HG02981 (cell line): ENCODE data around the gene SWT1.
"Not testable (repeated sequence)": the region's sequence is repeated elsewhere in the genome, so short reads cannot be mapped to it uniquely, and the experiment has no call there.

Experiments used
- ATAC-seq: cut with Tn5 transposase; IDR thresholded peaks from one replicate; pipeline ENCODE4 v1.9.1; 2021; ENCODE audit warnings: mild to moderate bottlenecking, moderate library complexity; ENCODE audit not compliant: unreplicated experiment

The SWT1 gene

GRCh38 chr1:185244015-185244747, 87.2 kb downstream of the SWT1 start:
- ATAC-seq = no peak

- ATAC-seq = no peak
These were observed 88.5 kb downstream of the SWT1 start for GRCh38 chr1:185245466-185245865.

GRCh38 chr1:185249563-185249962, 92.6 kb downstream of the SWT1 start:
- no peak for ATAC-seq

GRCh38 chr1:185250063-185250462, 93.1 kb downstream of the SWT1 start:
- ATAC-seq = no peak

GRCh38 chr1:185251928-185252327, 95.0 kb downstream of the SWT1 start:
- ATAC-seq = not testable (repeated sequence)

GRCh38 chr1:185252404-185252803, 95.4 kb downstream of the SWT1 start:
- not testable (repeated sequence) for ATAC-seq

GRCh38 chr1:185255595-185255994, 98.6 kb downstream of the SWT1 start:
- not testable (repeated sequence) for ATAC-seq

- ATAC-seq = not testable (repeated sequence)
These were observed 100.4 kb downstream of the SWT1 start for GRCh38 chr1:185257116-185257949.

GRCh38 chr1:185257950-185258208, 100.9 kb downstream of the SWT1 start:
- ATAC-seq = no peak

GRCh38 chr1:185258676-185259075, 101.7 kb downstream of the SWT1 start:
- no peak for ATAC-seq

- ATAC-seq = no peak
These were observed 103.6 kb downstream of the SWT1 start for GRCh38 chr1:185260611-185261010.

GRCh38 chr1:185262151-185262550, 105.2 kb downstream of the SWT1 start:
- no peak for ATAC-seq

- ATAC-seq = no peak
These were observed 106.3 kb downstream of the SWT1 start for GRCh38 chr1:185263292-185263691.

GRCh38 chr1:185263780-185264179, 106.8 kb downstream of the SWT1 start:
- no peak for ATAC-seq

- ATAC-seq = no peak
These were observed 108.3 kb downstream of the SWT1 start for GRCh38 chr1:185265314-185265713.

- no peak for ATAC-seq
These were observed 110.3 kb downstream of the SWT1 start for GRCh38 chr1:185267301-185267700.

- no peak for ATAC-seq
These were observed 110.7 kb downstream of the SWT1 start for GRCh38 chr1:185267701-185268100.

GRCh38 chr1:185268352-185268751, 111.4 kb downstream of the SWT1 start:
- ATAC-seq = no peak

GRCh38 chr1:185271921-185272320, 115.0 kb downstream of the SWT1 start:
- no peak for ATAC-seq

GRCh38 chr1:185279571-185279970, 122.6 kb downstream of the SWT1 start:
- ATAC-seq = no peak

GRCh38 chr1:185280589-185280988, 123.6 kb downstream of the SWT1 start:
- no peak for ATAC-seq

GRCh38 chr1:185281245-185281644, 124.3 kb downstream of the SWT1 start:
- ATAC-seq = peak; percentile 97
